ENCODE data around the gene CNNM2. TPM values are rescaled to one million over a fixed set of nuclear protein-coding genes. Genes with fewer than 3 reads are reported as not detected.

CNNM2 gene
- total RNA-seq, 6 experiments from 2014 or later: 5.2 to 7.6 (median 6.5) TPM

- no peaks in the 10 kb centered on the region for H3K9me3 ChIP-seq
- TF ChIP-seq POLR2A (IDR thresholded peaks at IDR 0.05) (no peak), CTCF (IDR thresholded peaks at IDR 0.05) (no peak)
- no peak overlapping the region for H3K4me3 ChIP-seq
- DNase-seq (no peak), ATAC-seq (no peak)
- 100% methylated on average over 1 of the region's 1 CpG for WGBS (ENCODE audit: insufficient coverage, low coverage, low lambda C conversion rate, missing lambda C conversion rate)
- intact Hi-C loops (cut with DNase I): no loop called here
- peaks cover 0 to 23% (median 5%) of the 10 kb centered on the region in 4 donors for H3K36me3 ChIP-seq
- H3K4me1 ChIP-seq: no peaks in the 10 kb centered on the region
- no peak overlapping the region for H3K27ac ChIP-seq
- H3K27me3 ChIP-seq: no peaks in the 10 kb centered on the region
Measured at GRCh38 chr10:103105462-103105861, 187.4 kb downstream of the CNNM2 start.

GRCh38 chr10:103106539-103106938 lies 188.4 kb downstream of the CNNM2 start:
- Histone ChIP-seq H3K27ac (no peak overlapping the region), H3K36me3 (peaks cover 0 to 17% (median 3%) of the 10 kb centered on the region in 4 donors), H3K9me3 (no peaks in the 10 kb centered on the region), H3K4me3 (no peak overlapping the region), H3K4me1 (peaks cover 0 to 9% (median under 1%) of the 10 kb centered on the region in 4 donors), H3K27me3 (no peaks in the 10 kb centered on the region)
- no peak for DNase-seq
- ATAC-seq: no peak
- intact Hi-C loops (cut with DNase I): no loop called here
- TF ChIP-seq CTCF (IDR thresholded peaks at IDR 0.05) (no peak), POLR2A (IDR thresholded peaks at IDR 0.05) (no peak)

- intact Hi-C loops (cut with DNase I): no loop called here
- DNase-seq (no peak), ATAC-seq (no peak)
- WGBS (ENCODE audit: insufficient coverage, low coverage, low lambda C conversion rate, missing lambda C conversion rate): 77% methylated on average over 2 of the region's 2 CpGs
- no peak overlapping the region for H3K4me3 ChIP-seq
- H3K27me3 ChIP-seq: no peaks in the 10 kb centered on the region
- TF ChIP-seq CTCF (IDR thresholded peaks at IDR 0.05) (no peak), POLR2A (IDR thresholded peaks at IDR 0.05) (no peak)
- no peak overlapping the region for H3K27ac ChIP-seq
- peaks cover 0 to 8% (median under 1%) of the 10 kb centered on the region in 4 donors for H3K36me3 ChIP-seq
- no peaks in the 10 kb centered on the region for H3K9me3 ChIP-seq
- H3K4me1 ChIP-seq: peaks cover 0 to 34% (median 11%) of the 10 kb centered on the region in 4 donors
Measured at GRCh38 chr10:103109821-103110220, 191.7 kb downstream of the CNNM2 start.

GRCh38 chr10:103110407-103110806 lies 192.3 kb downstream of the CNNM2 start:
- intact Hi-C loops (cut with DNase I): no loop called here
- Histone ChIP-seq H3K27me3 (no peaks in the 10 kb centered on the region), H3K4me3 (no peak overlapping the region), H3K36me3 (peaks cover 0 to 3% (median 0%) of the 10 kb centered on the region in 4 donors), H3K27ac (peak overlapping the region in 2 of 3 donors; percentile 34 to 69), H3K4me1 (peaks cover 0 to 34% (median 11%) of the 10 kb centered on the region in 4 donors), H3K9me3 (no peaks in the 10 kb centered on the region)
- no peak for DNase-seq
- TF ChIP-seq POLR2A (IDR thresholded peaks at IDR 0.05) (no peak), CTCF (IDR thresholded peaks at IDR 0.05) (no peak)
- no peak for ATAC-seq

Data from right lobe of liver (tissue), 6 donors.